GM23338 (cell line): Measurements from ENCODE around the gene PLAAT2.

Source experiments
- CREB1 ChIP-seq: fragments of 250-450 bp; sonication (Bioruptor Pico); IDR thresholded peaks from 2 replicates; pipeline ENCODE4 v1.5.0; 2020; ENCODE audit warnings: low read depth, mild to moderate bottlenecking, moderate library complexity
- EZH2 ChIP-seq: fragments of 200-600 bp; sonication (generic); IDR thresholded peaks from one replicate; pipeline ENCODE4 v1.8.0; 2017; ENCODE audit warnings: antibody characterized with exemption, mild to moderate bottlenecking, low read depth; ENCODE audit not compliant: unreplicated experiment
- EZH2phosphoT487 ChIP-seq: fragments of 200-600 bp; sonication (generic); IDR thresholded peaks from one replicate; pipeline ENCODE4 v1.8.1; 2018; ENCODE audit warnings: antibody characterized with exemption; ENCODE audit not compliant: unreplicated experiment
- JUNB ChIP-seq: IDR thresholded peaks from one replicate; pipeline ENCODE4 v1.6.1; 2016; ENCODE audit warnings: antibody characterized with exemption; ENCODE audit not compliant: unreplicated experiment
- POLR2AphosphoS5 ChIP-seq: IDR thresholded peaks from 2 replicates; pipeline ENCODE4 v1.6.1; 2016; ENCODE audit warnings: antibody characterized with exemption, low read depth
- ZNF114 ChIP-seq: fragments of 250-450 bp; sonication (Bioruptor Pico); IDR thresholded peaks from 2 replicates; pipeline ENCODE4 v1.5.0; 2020; ENCODE audit warnings: mild to moderate bottlenecking, moderate library complexity
- ZNF331 ChIP-seq: fragments of 250-450 bp; sonication (Bioruptor Pico); IDR thresholded peaks from 2 replicates; pipeline ENCODE4 v1.5.0; 2020; ENCODE audit warnings: low read depth, mild to moderate bottlenecking, moderate library complexity
- TF ChIP-seq, protein P1 (sequence below), 2 experiments: fragments of 200-600 bp in 1 of 2; sonication (generic) in 1 of 2; conservative IDR thresholded peaks; 2 replicates each; pipeline versions ENCODE4 v1.5.1 to v1.6.1; 2016 to 2017; ENCODE audit warnings: antibody characterized with exemption in 2 of 2, low read depth in 2 of 2, mild to moderate bottlenecking in 2 of 2, moderate library complexity in 1 of 2
- TF ChIP-seq, protein P2 (sequence below): IDR thresholded peaks from one replicate; pipeline ENCODE4 v1.6.1; 2018; ENCODE audit warnings: antibody characterized with exemption; ENCODE audit not compliant: unreplicated experiment

DNA sequence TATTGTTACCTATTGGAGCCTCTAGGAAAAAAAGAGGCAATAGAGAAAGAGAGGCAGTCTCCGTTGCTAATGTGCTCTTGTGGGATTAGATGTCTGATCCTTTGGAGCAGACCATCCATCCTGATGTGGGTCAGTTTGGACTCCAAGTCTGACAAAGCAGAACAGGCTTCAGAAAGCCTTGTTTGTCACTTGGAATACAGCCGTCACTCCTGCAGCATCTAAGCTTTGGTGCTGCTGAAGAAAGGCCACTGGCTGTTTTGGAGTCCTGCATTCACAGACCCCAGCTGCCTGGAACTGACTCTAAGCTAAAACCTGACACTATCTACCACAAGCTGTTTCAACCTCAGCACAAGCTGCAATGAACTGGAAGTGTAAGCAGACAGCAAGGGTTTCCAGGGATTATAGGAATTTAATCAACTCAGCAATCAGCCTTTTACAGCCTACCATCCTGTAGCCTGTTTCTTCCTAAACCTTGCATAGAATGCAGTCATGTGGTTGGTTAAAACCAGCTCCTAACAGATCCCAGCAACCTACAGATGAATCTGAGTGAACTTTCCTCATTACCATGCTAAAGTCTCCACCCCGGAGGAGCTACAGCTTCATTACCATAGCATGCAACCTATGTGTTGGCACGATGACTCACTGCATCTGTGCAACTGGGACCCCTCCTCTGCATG is 30.2 kb downstream of the PLAAT2 start:
- TF ChIP-seq, protein P1, sequence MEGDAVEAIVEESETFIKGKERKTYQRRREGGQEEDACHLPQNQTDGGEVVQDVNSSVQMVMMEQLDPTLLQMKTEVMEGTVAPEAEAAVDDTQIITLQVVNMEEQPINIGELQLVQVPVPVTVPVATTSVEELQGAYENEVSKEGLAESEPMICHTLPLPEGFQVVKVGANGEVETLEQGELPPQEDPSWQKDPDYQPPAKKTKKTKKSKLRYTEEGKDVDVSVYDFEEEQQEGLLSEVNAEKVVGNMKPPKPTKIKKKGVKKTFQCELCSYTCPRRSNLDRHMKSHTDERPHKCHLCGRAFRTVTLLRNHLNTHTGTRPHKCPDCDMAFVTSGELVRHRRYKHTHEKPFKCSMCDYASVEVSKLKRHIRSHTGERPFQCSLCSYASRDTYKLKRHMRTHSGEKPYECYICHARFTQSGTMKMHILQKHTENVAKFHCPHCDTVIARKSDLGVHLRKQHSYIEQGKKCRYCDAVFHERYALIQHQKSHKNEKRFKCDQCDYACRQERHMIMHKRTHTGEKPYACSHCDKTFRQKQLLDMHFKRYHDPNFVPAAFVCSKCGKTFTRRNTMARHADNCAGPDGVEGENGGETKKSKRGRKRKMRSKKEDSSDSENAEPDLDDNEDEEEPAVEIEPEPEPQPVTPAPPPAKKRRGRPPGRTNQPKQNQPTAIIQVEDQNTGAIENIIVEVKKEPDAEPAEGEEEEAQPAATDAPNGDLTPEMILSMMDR (conservative IDR thresholded peaks at IDR 0.05; ENCODE audit: low read depth in 2 of 2) = no peak
- TF ChIP-seq CREB1 (CRISPR knock-in tag) = no peak
- TF ChIP-seq JUNB = no peak
- no peak for TF ChIP-seq POLR2AphosphoS5
- TF ChIP-seq, protein P2, sequence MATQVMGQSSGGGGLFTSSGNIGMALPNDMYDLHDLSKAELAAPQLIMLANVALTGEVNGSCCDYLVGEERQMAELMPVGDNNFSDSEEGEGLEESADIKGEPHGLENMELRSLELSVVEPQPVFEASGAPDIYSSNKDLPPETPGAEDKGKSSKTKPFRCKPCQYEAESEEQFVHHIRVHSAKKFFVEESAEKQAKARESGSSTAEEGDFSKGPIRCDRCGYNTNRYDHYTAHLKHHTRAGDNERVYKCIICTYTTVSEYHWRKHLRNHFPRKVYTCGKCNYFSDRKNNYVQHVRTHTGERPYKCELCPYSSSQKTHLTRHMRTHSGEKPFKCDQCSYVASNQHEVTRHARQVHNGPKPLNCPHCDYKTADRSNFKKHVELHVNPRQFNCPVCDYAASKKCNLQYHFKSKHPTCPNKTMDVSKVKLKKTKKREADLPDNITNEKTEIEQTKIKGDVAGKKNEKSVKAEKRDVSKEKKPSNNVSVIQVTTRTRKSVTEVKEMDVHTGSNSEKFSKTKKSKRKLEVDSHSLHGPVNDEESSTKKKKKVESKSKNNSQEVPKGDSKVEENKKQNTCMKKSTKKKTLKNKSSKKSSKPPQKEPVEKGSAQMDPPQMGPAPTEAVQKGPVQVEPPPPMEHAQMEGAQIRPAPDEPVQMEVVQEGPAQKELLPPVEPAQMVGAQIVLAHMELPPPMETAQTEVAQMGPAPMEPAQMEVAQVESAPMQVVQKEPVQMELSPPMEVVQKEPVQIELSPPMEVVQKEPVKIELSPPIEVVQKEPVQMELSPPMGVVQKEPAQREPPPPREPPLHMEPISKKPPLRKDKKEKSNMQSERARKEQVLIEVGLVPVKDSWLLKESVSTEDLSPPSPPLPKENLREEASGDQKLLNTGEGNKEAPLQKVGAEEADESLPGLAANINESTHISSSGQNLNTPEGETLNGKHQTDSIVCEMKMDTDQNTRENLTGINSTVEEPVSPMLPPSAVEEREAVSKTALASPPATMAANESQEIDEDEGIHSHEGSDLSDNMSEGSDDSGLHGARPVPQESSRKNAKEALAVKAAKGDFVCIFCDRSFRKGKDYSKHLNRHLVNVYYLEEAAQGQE = no peak
- no peak for TF ChIP-seq ZNF331
- TF ChIP-seq EZH2 = no peak
- no peak for TF ChIP-seq ZNF114
- no peak for TF ChIP-seq EZH2phosphoT487
